ENCODE measurements around the gene HABP2.

HABP2 gene

DNA sequence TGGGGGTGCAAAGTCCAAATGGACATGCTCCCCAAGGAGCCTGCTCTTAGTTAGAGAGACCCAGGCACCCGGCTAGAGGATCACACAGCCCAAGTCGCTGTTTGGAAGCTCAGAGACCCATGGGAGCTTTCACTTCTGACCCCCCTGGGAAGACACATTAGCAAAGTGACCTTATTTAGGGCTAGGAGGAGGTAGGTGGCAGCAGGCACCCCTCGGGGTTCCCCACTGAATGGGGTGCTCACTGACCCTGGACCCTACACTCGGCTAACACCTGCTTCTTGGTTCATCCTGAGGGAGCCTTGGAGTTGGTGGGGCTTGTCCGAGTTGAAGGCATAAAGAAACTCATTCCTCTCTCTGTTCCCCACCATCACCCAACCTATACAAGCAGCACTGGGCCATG, 27.1 kb upstream of the HABP2 start:
- Histone ChIP-seq H3K27me3 (replicated peaks; ENCODE audit: control insufficient read depth, insufficient read depth, low read length) (no peaks in the 10 kb centered on the region), H3K36me3 (ENCODE audit: control insufficient read depth, insufficient read depth, low read length) (no peaks in the 10 kb centered on the region), H3K4me3 (replicated peaks; ENCODE audit: low read depth, low read length) (no peak overlapping the region)
- TF ChIP-seq, protein P1, sequence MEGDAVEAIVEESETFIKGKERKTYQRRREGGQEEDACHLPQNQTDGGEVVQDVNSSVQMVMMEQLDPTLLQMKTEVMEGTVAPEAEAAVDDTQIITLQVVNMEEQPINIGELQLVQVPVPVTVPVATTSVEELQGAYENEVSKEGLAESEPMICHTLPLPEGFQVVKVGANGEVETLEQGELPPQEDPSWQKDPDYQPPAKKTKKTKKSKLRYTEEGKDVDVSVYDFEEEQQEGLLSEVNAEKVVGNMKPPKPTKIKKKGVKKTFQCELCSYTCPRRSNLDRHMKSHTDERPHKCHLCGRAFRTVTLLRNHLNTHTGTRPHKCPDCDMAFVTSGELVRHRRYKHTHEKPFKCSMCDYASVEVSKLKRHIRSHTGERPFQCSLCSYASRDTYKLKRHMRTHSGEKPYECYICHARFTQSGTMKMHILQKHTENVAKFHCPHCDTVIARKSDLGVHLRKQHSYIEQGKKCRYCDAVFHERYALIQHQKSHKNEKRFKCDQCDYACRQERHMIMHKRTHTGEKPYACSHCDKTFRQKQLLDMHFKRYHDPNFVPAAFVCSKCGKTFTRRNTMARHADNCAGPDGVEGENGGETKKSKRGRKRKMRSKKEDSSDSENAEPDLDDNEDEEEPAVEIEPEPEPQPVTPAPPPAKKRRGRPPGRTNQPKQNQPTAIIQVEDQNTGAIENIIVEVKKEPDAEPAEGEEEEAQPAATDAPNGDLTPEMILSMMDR (IDR thresholded peaks at IDR 0.05; ENCODE audit: insufficient read depth, low read length, poor library complexity, severe bottlenecking): no peak
- DNase-seq (ENCODE audit: extremely low read depth, insufficient read length): no peak

DNA sequence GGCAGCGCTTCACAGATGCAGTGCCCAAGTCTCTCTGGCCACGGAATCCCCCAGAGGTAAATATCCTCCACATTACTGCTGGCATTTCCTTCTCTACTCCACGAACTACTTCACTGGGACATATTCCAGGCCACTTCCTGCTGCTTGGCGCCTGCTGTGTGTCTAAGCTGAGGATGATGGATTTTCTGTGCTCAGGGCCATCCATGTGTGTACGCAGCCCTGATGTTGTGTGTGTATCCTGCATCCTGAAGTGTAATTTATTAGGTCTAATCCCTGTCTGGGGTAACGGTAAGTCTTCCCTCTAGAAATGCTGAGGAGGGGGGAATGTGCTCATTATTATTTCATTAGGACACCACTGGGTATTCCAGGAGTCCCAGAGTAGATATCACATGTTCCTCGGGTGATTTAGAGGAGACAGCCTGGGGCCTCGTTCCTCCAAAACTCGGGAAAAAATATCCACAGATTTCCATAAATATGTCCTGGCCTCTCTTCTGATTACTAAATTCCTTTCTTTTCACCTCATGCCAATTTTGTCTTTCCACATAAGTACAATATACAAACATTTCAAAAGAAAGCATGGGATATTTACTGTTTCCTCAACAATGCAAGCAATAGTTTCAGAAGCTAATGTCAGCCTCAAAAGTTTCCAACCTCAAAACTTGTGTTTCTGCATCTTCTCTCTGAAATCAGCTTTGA, 25.5 kb upstream of the HABP2 start:
- Histone ChIP-seq H3K27me3 (replicated peaks; ENCODE audit: control insufficient read depth, insufficient read depth, low read length) (no peaks in the 10 kb centered on the region), H3K4me3 (replicated peaks; ENCODE audit: low read depth, low read length) (no peak overlapping the region), H3K36me3 (ENCODE audit: control insufficient read depth, insufficient read depth, low read length) (no peaks in the 10 kb centered on the region)
- TF ChIP-seq, protein P1 (IDR thresholded peaks at IDR 0.05; ENCODE audit: insufficient read depth, low read length, poor library complexity, severe bottlenecking): no peak
- DNase-seq (ENCODE audit: extremely low read depth, insufficient read length): no peak

DNA sequence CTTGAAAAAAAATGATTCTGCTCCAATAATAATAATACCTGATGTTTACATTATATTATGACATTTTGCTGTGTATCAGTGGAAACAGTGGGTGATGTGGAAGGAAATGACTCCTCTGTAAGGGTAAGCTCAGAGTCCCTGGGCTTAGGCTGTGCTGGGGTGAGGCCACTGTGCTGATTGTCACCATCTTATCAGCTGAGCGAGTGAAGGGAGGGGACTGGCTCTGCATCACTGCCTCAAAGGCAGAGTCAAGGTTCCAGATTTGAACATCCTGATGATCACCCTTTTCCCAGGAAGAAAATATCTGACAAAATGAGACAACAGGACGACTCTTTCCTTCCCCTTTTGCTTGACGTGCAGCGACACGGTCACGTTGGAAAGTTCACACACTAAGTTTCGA, 24.0 kb upstream of the HABP2 start:
- TF ChIP-seq, protein P1 (IDR thresholded peaks at IDR 0.05; ENCODE audit: insufficient read depth, low read length, poor library complexity, severe bottlenecking): no peak
- no peak for DNase-seq (ENCODE audit: extremely low read depth, insufficient read length)
- H3K27me3 ChIP-seq (replicated peaks; ENCODE audit: control insufficient read depth, insufficient read depth, low read length): no peaks in the 10 kb centered on the region; the same call in 1 of the 2 replicates

DNA sequence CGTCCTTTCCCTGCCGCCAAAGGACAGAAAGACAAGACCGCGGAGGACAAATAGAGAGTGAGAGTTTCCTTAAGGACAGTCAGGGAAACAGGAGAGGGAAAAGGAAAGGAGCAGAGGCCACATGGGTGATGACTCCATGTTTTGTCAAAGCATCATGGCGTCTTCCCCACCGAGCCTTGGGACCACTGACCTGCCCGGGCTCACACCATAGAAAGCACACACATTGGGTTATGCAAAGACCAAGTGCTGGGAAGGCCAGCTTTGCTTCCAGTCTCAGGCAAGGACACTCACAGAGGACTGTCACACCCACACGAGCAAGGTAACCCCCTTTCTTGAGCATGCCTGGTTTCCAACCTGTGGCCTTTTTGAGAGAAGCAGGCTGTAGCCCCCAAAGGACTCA, 23.3 kb upstream of the HABP2 start:
- TF ChIP-seq, protein P1 (IDR thresholded peaks at IDR 0.05; ENCODE audit: insufficient read depth, low read length, poor library complexity, severe bottlenecking): no peak

More for the DNA sequence above, 24.0 kb upstream of the HABP2 start:
- H3K36me3 ChIP-seq (ENCODE audit: control insufficient read depth, insufficient read depth, low read length): no peaks in the 10 kb centered on the region
- H3K4me3 ChIP-seq (replicated peaks; ENCODE audit: low read depth, low read length): no peak overlapping the region

DNA sequence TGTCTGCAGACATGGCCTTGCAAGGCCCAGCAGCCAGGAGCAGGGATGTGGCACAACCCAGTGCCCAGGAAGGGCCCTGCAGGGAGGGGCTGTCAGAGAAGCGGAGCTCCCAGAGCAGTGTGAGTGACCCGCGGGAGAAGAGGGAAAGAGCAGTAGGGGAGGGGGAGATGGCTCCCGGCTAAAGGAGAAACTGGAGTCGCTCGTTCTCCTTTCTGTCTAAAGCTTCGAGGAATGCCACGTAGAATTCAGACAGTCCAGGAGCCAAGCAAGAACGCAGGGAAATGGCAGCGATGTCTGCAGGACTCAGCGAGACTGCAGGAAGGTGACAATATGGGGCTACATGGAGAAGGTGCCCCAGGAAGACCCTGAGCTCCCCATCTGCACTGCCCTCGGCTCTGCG, 22.4 kb upstream of the HABP2 start:
- Histone ChIP-seq H3K27me3 (replicated peaks; ENCODE audit: control insufficient read depth, insufficient read depth, low read length) (no peaks in the 10 kb centered on the region; the same call in none of the 2 replicates), H3K4me3 (replicated peaks; ENCODE audit: low read depth, low read length) (no peak overlapping the region), H3K36me3 (ENCODE audit: control insufficient read depth, insufficient read depth, low read length) (no peaks in the 10 kb centered on the region)
- TF ChIP-seq, protein P1 (IDR thresholded peaks at IDR 0.05; ENCODE audit: insufficient read depth, low read length, poor library complexity, severe bottlenecking): no peak
- DNase-seq (ENCODE audit: extremely low read depth, insufficient read length): no peak

More for the DNA sequence above, 23.3 kb upstream of the HABP2 start:
- Histone ChIP-seq H3K4me3 (replicated peaks; ENCODE audit: low read depth, low read length) (no peak overlapping the region), H3K27me3 (replicated peaks; ENCODE audit: control insufficient read depth, insufficient read depth, low read length) (no peaks in the 10 kb centered on the region; the same call in none of the 2 replicates), H3K36me3 (ENCODE audit: control insufficient read depth, insufficient read depth, low read length) (no peaks in the 10 kb centered on the region)
- no peak for DNase-seq (ENCODE audit: extremely low read depth, insufficient read length)

Data from GM06990 (cell line).